ENCODE measurements around the gene PTPRN2. TPM values are rescaled to one million over a fixed set of nuclear protein-coding genes. Genes with fewer than 3 reads are reported as not detected.
"Not testable (repeated sequence)": the region's sequence is repeated elsewhere in the genome, so short reads cannot be mapped to it uniquely, and the experiment has no call there.

The PTPRN2 gene
- total RNA-seq, 1 experiment from 2014 or later = not detected

- ChIA-PET POLR2A (ENCODE audit: unreplicated experiment) (no interaction called here), CTCF (no interaction called here)
- Histone ChIP-seq H3K79me2 (ENCODE audit: low read depth) (no peaks in the 10 kb centered on the region), H3K27me3 (ENCODE audit: insufficient read depth, low read depth) (peaks cover 97% of the 10 kb centered on the region), H3K4me3 (no peak overlapping the region), H3K4me2 (no peak overlapping the region), H3K36me3 (ENCODE audit: low read depth) (no peaks in the 10 kb centered on the region), H2AFZ (no peak overlapping the region), H3K27ac (no peak overlapping the region), H3K4me1 (replicated peaks; ENCODE audit: insufficient read depth) (no peaks in the 10 kb centered on the region), H3K9me3 (ENCODE audit: insufficient read depth, low read depth) (no peaks in the 10 kb centered on the region), H3F3A (ENCODE audit: insufficient read depth, low read depth) (no peaks in the 10 kb centered on the region), H4K20me1 (ENCODE audit: insufficient read depth) (peaks cover 10% of the 10 kb centered on the region; the same call in 1 of the 2 replicates), H3K9me2 (ENCODE audit: insufficient read depth) (no peaks in the 10 kb centered on the region)
- TF ChIP-seq EZH2 (IDR thresholded peaks at IDR 0.05; ENCODE audit: low read depth) (no peak), CTCF (conservative IDR thresholded peaks at IDR 0.05) (no peak)
- intact Hi-C loops (cut with micrococcal nuclease; ENCODE audit: unreplicated experiment) = no loop called here
- DNase-seq = no peak
- BruUV-seq (replicated peaks) = no TSS peak
Measured at GRCh38 chr7:157780721-157781120, 806.9 kb downstream of the PTPRN2 start.

- BruUV-seq (replicated peaks) = no TSS peak
- Histone ChIP-seq H3K9me2 (ENCODE audit: insufficient read depth) (no peaks in the 10 kb centered on the region), H3K9me3 (ENCODE audit: insufficient read depth, low read depth) (no peaks in the 10 kb centered on the region), H3K27me3 (ENCODE audit: insufficient read depth, low read depth) (peaks cover 97% of the 10 kb centered on the region), H3K4me2 (no peak overlapping the region), H3K4me1 (replicated peaks; ENCODE audit: insufficient read depth) (no peaks in the 10 kb centered on the region), H3K36me3 (ENCODE audit: low read depth) (no peaks in the 10 kb centered on the region), H4K20me1 (ENCODE audit: insufficient read depth) (peaks cover 10% of the 10 kb centered on the region; the same call in 1 of the 2 replicates), H3F3A (ENCODE audit: insufficient read depth, low read depth) (no peaks in the 10 kb centered on the region), H3K79me2 (ENCODE audit: low read depth) (no peaks in the 10 kb centered on the region), H3K4me3 (no peak overlapping the region), H2AFZ (no peak overlapping the region), H3K27ac (no peak overlapping the region)
- TF ChIP-seq EZH2 (IDR thresholded peaks at IDR 0.05; ENCODE audit: low read depth) = no peak
- TF ChIP-seq CTCF (conservative IDR thresholded peaks at IDR 0.05) = no peak
- no peak for DNase-seq
- intact Hi-C loops (cut with micrococcal nuclease; ENCODE audit: unreplicated experiment) = no loop called here
- ChIA-PET POLR2A (ENCODE audit: unreplicated experiment) (no interaction called here), CTCF (no interaction called here)
Measured at GRCh38 chr7:157780312-157780711, 807.3 kb downstream of the PTPRN2 start.

- no peak overlapping the region for H3K4me3 ChIP-seq
- ChIA-PET POLR2A (ENCODE audit: unreplicated experiment) (no interaction called here), CTCF (no interaction called here)
- H3K79me2 ChIP-seq (ENCODE audit: low read depth) = no peaks in the 10 kb centered on the region
- H2AFZ ChIP-seq = no peak overlapping the region
- H4K20me1 ChIP-seq (ENCODE audit: insufficient read depth) = peaks cover 10% of the 10 kb centered on the region; the same call in 1 of the 2 replicates
- H3K9me2 ChIP-seq (ENCODE audit: insufficient read depth) = no peaks in the 10 kb centered on the region
- DNase-seq = no peak
- no peaks in the 10 kb centered on the region for H3K36me3 ChIP-seq (ENCODE audit: low read depth)
- H3F3A ChIP-seq (ENCODE audit: insufficient read depth, low read depth) = no peaks in the 10 kb centered on the region
- H3K4me1 ChIP-seq (replicated peaks; ENCODE audit: insufficient read depth) = no peaks in the 10 kb centered on the region
- peaks cover 97% of the 10 kb centered on the region for H3K27me3 ChIP-seq (ENCODE audit: insufficient read depth, low read depth)
- no peak for TF ChIP-seq EZH2 (IDR thresholded peaks at IDR 0.05; ENCODE audit: low read depth)
- intact Hi-C loops (cut with micrococcal nuclease; ENCODE audit: unreplicated experiment) = no loop called here
- BruUV-seq (replicated peaks) = no TSS peak
- no peaks in the 10 kb centered on the region for H3K9me3 ChIP-seq (ENCODE audit: insufficient read depth, low read depth)
- no peak overlapping the region for H3K27ac ChIP-seq
- H3K4me2 ChIP-seq = no peak overlapping the region
Measured at GRCh38 chr7:157779206-157779605, 808.4 kb downstream of the PTPRN2 start.

GRCh38 chr7:157777194-157777762, 810.3 kb downstream of the PTPRN2 start:
- POLR2A ChIA-PET (ENCODE audit: unreplicated experiment); H3K79me2 ChIP-seq (ENCODE audit: low read depth): not testable (repeated sequence)

More at GRCh38 chr7:157777194-157777762, 810.3 kb downstream of the PTPRN2 start:
- H3K36me3 ChIP-seq (ENCODE audit: low read depth); H3K4me3 ChIP-seq; H3F3A ChIP-seq (ENCODE audit: insufficient read depth, low read depth); H4K20me1 ChIP-seq (ENCODE audit: insufficient read depth); H3K9me3 ChIP-seq (ENCODE audit: insufficient read depth, low read depth); H3K27ac ChIP-seq; DNase-seq; H2AFZ ChIP-seq; CTCF ChIA-PET; H3K4me1 ChIP-seq (replicated peaks; ENCODE audit: insufficient read depth); H3K4me2 ChIP-seq; intact Hi-C loops (cut with micrococcal nuclease; ENCODE audit: unreplicated experiment); BruUV-seq (replicated peaks); H3K9me2 ChIP-seq (ENCODE audit: insufficient read depth): not testable (repeated sequence)
- peaks cover 97% of the 10 kb centered on the region for H3K27me3 ChIP-seq (ENCODE audit: insufficient read depth, low read depth)

All from PC-9 (cell line).